ENCODE data around the gene FAF1. TPM values are rescaled to one million over a fixed set of nuclear protein-coding genes. Genes with fewer than 3 reads are reported as not detected.

Gene FAF1
- total RNA-seq, 4 donors from 2014 or later: 72.0 to 107 (median 92.0) TPM

DNA sequence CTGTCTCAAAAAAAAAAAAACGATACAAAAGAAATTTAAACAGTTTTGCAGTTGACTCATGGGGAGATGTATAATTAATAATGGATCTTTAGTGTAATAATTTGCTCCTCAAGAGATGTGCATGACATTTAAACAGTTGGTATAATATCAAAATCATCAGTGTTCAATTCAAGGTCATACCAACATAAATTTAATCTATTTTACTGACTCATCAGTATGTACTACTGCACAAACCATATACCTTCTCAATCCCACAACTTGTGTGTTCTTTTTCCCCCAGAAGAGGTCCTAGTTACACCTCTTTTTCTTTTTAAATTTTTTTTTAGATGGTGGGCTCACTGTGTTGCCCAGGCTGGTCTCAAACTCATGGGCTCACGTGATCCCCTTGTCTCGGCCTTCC, 33.6 kb upstream of the FAF1 start:
- Histone ChIP-seq H3K27me3 (no peaks in the 10 kb centered on the region), H3K27ac (no peak overlapping the region), H3K9me3 (no peaks in the 10 kb centered on the region), H3K4me3 (no peak overlapping the region), H3K36me3 (no peaks in the 10 kb centered on the region), H3K4me1 (no peaks in the 10 kb centered on the region)
- TF ChIP-seq CTCF (IDR thresholded peaks at IDR 0.05 in 4 of 5, conservative IDR thresholded peaks at IDR 0.05 in 1 of 5) (no peak), POLR2A (IDR thresholded peaks at IDR 0.05) (no peak)
- ATAC-seq: no peak
- DNase-seq: no peak
- in situ Hi-C loops (cut with MboI; ENCODE audit: low sequenced_read_pairs in 4 of 4): no loop called here
- intact Hi-C loops (cut with DNase I; ENCODE audit: low total_unique reads): no loop called here

DNA sequence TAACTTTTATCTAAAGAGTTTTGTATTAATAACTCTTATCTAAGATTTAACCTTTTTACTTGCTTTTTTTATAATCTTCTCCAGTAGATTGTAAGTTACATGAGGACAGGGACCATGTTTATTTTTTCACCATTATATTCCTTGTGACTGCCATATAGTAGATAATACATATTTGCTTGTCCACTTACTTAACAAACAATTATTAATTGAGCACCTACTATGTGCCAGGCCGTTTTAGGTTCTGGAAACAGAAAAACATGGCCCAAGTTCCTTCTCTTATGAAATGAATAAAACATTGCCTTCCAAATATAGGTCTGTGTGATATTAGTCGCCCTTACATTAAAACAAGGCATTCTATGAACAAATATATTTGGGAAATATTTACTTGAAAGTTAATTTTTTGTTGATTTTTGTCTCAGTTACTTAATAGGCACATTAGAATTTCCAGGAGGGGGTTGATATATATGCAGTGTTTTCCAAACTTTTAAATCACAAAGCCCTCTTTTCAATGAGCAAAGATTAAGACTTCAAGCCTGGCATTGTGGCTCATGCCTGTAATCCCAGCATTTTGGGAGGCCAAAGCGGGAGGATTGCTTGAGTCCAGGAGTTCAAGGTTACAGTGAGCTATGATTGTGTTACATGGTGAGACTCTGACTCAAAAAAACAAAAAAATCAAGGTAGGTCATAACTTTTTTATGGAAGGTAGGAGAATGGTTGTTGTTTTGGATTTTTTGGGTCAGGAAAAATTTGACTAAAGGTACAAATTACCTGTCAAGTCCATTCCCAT, 32.7 kb upstream of the FAF1 start:
- intact Hi-C loops (cut with DNase I; ENCODE audit: low total_unique reads) (no loop called here), in situ Hi-C loops (cut with MboI; ENCODE audit: low sequenced_read_pairs in 4 of 4) (no loop called here)
- no peak overlapping the region for H3K27ac ChIP-seq
- no peaks in the 10 kb centered on the region for H3K27me3 ChIP-seq
- no peak for ATAC-seq
- H3K4me3 ChIP-seq: no peak overlapping the region
- DNase-seq: no peak
- no peaks in the 10 kb centered on the region for H3K4me1 ChIP-seq
- H3K9me3 ChIP-seq: no peaks in the 10 kb centered on the region
- TF ChIP-seq CTCF (IDR thresholded peaks at IDR 0.05 in 4 of 5, conservative IDR thresholded peaks at IDR 0.05 in 1 of 5) (no peak), POLR2A (IDR thresholded peaks at IDR 0.05) (no peak)
- H3K36me3 ChIP-seq: no peaks in the 10 kb centered on the region

DNA sequence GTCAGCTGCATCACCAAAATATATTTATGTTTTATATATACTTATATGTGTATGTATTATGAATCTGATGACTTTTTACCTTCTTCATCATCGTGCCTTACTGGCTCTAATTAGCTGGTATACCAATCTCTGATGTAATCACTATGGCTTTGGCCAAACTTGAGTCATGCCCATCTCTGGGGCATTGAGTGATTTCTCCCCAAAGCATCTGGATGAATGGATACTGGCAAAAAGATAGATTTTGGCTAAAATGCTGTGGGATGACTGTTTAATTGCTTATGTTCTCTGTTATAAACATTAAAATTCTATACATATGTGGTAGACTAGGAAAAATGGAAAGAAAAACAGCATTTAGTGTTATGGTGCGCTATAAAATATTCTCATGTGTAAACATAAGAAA, 29.6 kb upstream of the FAF1 start:
- in situ Hi-C loops (cut with MboI; ENCODE audit: low sequenced_read_pairs in 4 of 4): no loop called here

DNA sequence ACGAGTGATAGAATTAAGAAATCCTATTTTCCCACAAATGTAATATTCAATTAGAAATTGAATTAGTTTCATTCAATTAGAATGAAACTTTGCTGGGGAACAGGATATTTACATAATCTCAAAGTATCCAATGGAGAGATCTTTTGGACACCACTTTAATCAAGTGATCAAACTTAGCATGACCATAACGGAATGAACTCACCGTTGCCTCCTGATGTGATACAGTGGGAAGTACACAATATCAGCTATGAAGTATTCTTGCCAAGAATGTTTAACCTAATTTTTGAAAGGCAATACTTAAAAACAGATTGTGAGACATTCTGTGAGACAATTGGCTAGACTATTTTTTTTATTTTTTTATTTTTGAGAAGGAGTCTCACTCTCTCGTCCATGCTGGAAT, 26.6 kb upstream of the FAF1 start:
- H3K4me1 ChIP-seq: peaks cover 0 to under 1% of the 10 kb centered on the region in 2 donors
- TF ChIP-seq POLR2A (IDR thresholded peaks at IDR 0.05): no peak
- in situ Hi-C loops (cut with MboI; ENCODE audit: low sequenced_read_pairs in 4 of 4): no loop called here

More for the DNA sequence above, 29.6 kb upstream of the FAF1 start:
- ATAC-seq (no peak), DNase-seq (no peak)
- Histone ChIP-seq H3K36me3 (no peaks in the 10 kb centered on the region), H3K4me1 (no peaks in the 10 kb centered on the region), H3K9me3 (no peaks in the 10 kb centered on the region), H3K4me3 (no peak overlapping the region), H3K27ac (no peak overlapping the region), H3K27me3 (no peaks in the 10 kb centered on the region)
- intact Hi-C loops (cut with DNase I; ENCODE audit: low total_unique reads): no loop called here
- TF ChIP-seq POLR2A (IDR thresholded peaks at IDR 0.05): no peak
- TF ChIP-seq CTCF (IDR thresholded peaks at IDR 0.05 in 4 of 5, conservative IDR thresholded peaks at IDR 0.05 in 1 of 5): no peak

DNA sequence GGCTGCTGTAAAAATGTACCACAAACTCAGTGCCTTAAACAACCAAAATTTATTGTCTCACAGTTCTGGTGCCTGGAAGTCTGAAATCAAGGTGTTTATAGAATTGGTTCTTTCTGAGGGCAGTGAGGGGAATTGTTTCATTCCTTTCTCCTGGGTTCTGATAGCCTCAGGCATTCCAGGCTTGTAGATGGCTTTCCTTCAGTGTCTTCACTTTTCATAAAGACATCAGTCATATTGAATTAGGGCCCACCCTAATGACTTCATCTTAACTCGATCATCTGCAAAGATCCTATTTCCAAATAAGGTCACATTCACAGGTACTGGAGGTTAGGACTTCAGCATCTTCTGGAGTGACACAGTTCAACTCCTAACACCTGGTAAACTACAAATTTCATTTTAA, 25.0 kb upstream of the FAF1 start:
- Histone ChIP-seq H3K36me3 (no peaks in the 10 kb centered on the region), H3K9me3 (no peaks in the 10 kb centered on the region), H3K27ac (no peak overlapping the region), H3K4me3 (no peak overlapping the region), H3K4me1 (peaks cover 0 to 14% of the 10 kb centered on the region in 2 donors), H3K27me3 (no peaks in the 10 kb centered on the region)
- DNase-seq (no peak), ATAC-seq (no peak)
- in situ Hi-C loops (cut with MboI; ENCODE audit: low sequenced_read_pairs in 4 of 4) (no loop called here), intact Hi-C loops (cut with DNase I; ENCODE audit: low total_unique reads) (no loop called here)
- TF ChIP-seq CTCF (IDR thresholded peaks at IDR 0.05 in 4 of 5, conservative IDR thresholded peaks at IDR 0.05 in 1 of 5) (no peak), POLR2A (IDR thresholded peaks at IDR 0.05) (no peak)

More for the DNA sequence above, 26.6 kb upstream of the FAF1 start:
- ATAC-seq (no peak), DNase-seq (no peak)
- no peaks in the 10 kb centered on the region for H3K27me3 ChIP-seq
- H3K27ac ChIP-seq: no peak overlapping the region
- no peak overlapping the region for H3K4me3 ChIP-seq
- intact Hi-C loops (cut with DNase I; ENCODE audit: low total_unique reads): no loop called here
- no peaks in the 10 kb centered on the region for H3K9me3 ChIP-seq
- no peaks in the 10 kb centered on the region for H3K36me3 ChIP-seq
